ENCODE data around the gene GPR132.
"Not testable (repeated sequence)": the region's sequence is repeated elsewhere in the genome, so short reads cannot be mapped to it uniquely, and the experiment has no call there.

GPR132 gene

DNA sequence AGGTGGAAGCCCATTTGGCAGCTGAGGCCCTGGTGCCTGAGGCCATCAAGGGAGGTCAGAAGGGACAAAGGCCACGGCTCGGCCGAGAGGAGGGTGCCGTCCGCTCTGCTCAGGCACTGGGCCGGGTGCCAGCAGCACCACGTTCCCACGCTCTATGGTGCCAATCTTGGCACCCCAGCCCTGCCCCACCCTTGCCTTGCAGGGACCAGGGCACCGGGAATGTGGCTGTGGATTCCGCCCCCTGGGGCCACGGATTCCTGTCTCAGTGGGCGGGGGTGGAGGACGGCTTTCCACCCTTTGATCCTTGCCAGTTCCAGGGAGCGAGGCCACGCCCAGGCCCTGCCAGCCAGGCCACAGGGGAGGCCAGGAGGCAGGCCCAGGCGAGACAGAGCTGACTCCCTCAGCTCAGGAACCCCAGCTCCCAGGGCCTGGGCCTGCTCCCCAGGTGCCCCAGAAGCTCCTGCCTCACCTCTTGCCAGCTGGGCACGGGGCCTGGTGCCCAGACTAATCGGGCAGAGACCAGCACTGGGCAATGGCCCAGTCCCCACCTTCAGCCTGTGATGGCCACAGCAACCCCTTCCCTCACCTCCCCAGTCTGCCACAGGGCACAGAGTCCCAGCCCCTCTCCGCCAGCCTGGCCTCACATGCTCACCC is 26.4 kb upstream of the GPR132 start:
- DNase-seq (ENCODE audit: low read depth in 3 of 3) = no peak

DNA sequence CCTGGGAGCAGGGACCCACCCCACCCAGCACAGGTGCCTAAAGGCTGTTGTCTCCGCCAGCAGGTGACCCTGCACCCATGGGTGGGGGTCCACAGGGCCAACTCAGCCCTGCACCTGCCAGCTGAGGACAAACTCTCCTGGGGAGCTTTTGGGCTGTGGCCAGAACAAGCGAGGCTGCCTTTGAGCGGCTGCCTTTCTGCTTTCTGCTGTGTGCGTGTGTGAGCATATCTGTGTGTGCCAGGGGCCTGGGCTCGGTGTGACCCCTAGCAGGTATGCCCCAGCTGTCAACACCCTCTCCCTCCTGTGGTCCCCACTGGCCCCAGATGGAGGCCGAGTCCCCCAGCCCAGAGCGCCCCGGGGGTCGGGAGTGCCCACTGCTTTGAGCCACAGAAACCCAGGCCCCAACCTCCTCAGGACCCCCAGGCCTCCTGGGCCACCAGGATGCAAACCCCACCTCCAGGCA is 25.9 kb upstream of the GPR132 start:
- no peak for DNase-seq (ENCODE audit: low read depth in 3 of 3)

DNA sequence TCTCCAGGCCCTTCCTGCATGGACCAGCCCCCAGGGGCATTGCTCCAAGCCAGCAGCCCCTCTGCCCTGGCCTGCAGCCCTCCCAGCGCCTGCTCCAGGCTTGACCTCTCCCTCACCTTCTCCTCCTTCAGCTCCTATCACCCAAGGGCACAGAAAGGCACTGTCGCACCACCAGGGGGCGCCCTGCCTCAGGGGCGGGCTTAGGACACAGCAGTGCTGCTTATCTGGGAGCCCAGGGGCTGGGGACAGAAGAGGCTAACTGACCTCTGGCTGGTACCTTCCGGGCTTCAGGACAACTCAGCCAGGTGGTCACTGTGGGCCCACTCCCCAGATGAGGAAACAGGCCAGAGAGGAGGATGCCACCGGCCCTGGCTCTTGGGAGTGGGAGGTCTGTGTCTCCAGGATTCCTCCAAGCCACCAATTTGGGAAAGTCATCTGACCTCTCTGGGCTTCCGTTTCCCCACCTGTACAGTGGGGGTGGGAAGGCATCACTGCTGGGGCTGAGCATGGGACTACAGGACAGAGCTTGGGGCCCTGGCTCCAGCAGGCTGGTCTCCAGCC is 25.3 kb upstream of the GPR132 start:
- DNase-seq (ENCODE audit: low read depth in 3 of 3) = peak; percentile 67 to 88 (median 77)

DNA sequence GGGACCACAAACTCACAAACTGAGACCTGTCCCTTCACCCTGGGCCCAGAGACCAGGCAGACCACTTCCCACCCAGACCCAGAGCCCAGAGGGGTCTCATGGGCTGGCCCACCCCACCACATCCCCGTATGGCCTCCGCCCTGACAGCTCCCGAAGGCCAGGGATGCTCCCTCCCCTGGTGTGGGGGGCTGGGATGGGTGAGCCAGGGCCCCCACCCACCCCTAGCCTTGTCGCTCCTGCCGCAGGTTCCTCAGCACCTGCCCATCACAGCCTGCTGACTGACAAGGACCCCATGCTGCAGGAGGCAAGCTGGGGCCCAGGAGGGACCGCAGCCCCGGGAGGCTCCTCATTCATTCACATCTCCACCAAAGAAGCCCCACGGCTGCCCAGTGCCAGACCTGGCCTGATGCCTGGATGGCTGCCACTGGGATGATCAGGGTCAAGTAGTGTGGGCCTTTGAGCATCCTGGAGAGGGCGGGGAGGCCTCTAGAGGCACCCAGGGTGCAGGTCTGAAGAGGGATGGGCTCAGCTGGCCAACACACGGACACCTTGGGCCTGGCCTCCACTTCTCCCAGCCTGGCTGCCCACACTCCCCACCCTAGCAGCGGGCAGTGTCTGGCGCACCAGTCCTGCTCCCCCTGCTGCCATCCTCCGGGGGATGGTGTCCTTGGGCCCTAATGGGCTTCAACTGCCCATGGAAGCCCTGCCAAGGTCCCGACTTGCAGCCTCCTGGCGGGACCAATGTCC is 24.7 kb upstream of the GPR132 start:
- no peak for DNase-seq (ENCODE audit: low read depth in 3 of 3)

DNA sequence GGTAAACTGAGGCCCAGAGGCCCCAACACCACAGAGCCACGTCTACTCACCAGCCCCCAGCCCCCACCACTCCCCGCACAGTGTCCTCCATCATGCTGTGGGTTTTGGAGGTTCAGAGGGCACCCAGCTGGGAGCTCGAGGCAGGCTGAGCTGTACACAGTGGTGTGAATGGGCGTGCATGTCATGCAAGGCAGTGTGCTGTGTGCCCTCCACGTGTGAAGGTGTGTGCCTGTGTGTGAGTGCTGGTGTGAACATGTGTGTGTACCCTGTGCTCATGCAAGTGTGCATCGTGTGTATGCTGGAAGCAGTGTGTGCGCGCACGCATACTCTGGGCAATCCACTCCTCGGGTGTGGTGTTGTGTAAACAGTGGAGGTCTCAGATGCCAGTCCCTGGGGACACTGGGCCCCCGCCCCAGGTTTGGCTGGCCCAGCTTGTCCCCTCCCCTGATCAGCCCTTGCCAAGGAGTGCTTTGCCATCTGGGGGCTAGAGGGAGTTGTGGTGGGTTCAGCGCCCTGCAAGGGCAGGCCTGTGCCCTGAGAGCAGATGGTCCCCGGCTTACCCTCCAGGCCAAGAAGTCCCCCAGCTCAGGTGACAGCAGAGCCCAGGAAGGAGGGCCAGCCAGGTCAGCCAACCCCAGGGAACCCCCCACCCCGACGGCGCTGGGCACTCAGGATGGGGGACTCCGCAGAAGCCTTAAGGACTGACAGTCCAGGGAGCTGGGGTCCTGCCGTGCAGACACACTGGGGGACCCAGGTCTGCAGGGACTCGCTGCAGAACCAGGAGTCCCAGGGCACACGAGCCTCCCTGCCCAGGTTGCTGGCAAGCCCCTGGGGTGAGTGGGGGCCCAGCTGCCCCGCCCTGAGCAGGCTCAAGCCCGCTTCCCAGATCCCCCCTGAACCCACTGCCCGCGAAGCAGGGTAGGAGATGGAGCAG is 23.8 kb upstream of the GPR132 start:
- DNase-seq (ENCODE audit: low read depth in 3 of 3) = no peak

DNA sequence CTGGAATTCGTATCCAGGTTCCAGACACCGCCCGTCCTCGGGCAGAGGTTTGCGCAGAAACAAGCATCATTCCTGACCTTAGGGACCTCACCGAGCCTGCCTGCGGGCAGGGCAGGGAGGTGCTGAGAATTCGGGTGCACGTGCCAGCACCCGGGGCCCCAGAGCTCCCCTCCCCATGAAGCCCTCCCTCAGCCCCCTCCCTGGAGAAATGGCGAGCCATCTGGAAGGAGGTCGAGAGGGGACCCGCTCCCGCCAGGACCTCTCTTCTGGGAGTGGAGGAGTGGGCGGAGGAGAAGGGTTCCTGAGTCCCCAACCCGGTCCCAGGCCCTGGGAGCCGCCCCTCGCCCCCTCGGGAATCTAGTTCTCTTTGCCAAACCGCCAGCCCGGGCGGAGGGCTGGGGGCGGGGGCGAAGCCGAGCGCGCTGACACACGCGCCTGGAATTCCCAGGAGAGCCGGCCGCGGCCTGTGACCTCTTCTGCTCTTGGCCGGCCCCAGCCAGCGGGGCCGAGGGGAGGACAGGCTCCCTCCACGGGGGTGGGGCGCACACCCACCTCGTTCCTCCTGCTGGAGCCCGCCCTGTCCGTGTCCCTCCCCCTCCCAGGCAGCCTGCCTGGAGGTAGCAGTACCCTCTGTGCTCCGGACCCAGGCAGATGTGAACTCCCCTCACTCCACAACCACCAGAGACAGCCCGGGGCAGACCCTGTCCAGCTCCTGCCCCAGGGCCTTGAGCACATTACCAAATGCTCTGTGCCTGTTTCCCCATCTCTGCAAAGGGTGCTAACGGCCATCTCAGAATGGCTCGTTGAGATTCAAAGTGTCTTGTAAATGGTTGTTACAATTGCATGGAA is 23.0 kb upstream of the GPR132 start:
- DNase-seq (ENCODE audit: low read depth in 3 of 3) = no peak

DNA sequence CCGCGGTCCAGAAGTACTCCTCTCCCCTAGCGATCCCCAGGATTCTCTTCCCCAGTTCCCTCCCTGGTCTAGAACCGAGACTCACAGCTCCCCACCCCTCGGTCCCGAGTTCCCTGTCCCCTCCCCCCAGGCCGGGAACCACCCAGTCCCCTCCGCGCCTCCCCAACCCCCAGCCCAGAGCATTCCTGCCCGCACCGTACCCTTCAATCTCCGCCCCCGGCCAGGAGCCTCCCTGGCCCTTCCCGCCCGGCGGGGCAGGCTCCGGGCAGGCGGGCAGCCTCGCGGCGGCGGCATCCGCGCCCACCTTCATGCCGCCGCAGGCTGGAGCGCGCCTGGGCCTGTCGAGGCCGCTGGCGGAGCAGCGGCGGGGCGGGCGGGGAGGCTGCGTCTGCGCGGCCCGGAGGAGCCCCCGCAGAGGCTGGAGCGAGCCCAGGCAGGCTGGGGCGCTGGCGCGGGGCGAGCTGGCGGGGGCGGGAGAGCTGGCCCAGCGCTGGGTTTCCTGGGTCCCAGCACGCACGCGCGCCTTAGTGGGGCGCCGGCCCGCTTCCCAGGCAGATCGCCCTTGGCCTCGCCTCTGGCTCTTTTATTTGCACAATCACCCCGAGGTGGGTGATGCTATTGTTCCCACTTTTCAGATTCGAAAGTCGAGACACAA is 22.2 kb upstream of the GPR132 start:
- no peak for DNase-seq (ENCODE audit: low read depth in 3 of 3)

DNA sequence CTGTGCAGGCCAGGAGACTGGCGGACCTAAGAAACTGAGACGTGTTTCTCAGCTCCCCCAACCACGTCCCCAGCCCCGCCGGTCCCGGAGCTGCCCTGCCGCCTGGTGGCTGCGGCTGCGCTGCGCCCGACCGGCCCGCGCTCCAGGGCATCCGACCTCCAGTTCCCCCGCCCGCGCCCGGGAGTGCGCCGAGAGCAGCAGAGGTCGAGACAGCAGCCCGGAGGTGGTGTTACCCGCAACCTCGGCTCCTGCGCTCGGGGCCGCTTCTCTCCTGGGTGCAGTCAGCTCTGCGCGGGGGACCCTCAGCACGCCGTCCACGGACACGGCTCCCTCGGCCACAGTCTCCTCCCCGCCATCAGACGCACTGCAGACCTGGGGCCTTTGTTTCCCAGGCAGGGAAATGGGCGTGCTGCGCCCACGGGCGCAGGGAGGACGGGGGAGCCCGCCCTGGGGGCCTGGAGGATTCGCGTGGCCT is 21.6 kb upstream of the GPR132 start:
- DNase-seq (ENCODE audit: low read depth in 3 of 3) = peak; percentile 72 to 74 (median 73)

DNA sequence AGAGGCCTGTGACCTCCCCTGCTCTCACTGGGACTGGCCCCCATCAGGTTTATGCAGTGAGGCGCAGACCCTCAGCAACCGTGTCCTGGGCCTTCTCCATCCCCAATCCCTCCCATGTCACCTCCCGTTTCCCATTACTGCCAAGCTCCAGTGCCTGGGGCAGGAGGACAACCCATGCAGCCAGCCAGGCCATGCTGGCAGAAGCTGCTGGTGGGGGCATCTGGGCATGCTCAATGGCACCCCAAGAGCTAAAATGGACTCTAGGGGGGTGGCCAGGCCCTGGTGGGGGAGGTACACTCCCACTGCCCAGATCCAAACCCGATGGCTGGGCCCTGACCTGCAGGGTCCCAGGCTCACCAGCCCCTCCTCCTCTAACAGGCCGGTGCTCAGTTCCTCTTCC is 20.5 kb upstream of the GPR132 start:
- no peak for DNase-seq (ENCODE audit: low read depth in 3 of 3)

DNA sequence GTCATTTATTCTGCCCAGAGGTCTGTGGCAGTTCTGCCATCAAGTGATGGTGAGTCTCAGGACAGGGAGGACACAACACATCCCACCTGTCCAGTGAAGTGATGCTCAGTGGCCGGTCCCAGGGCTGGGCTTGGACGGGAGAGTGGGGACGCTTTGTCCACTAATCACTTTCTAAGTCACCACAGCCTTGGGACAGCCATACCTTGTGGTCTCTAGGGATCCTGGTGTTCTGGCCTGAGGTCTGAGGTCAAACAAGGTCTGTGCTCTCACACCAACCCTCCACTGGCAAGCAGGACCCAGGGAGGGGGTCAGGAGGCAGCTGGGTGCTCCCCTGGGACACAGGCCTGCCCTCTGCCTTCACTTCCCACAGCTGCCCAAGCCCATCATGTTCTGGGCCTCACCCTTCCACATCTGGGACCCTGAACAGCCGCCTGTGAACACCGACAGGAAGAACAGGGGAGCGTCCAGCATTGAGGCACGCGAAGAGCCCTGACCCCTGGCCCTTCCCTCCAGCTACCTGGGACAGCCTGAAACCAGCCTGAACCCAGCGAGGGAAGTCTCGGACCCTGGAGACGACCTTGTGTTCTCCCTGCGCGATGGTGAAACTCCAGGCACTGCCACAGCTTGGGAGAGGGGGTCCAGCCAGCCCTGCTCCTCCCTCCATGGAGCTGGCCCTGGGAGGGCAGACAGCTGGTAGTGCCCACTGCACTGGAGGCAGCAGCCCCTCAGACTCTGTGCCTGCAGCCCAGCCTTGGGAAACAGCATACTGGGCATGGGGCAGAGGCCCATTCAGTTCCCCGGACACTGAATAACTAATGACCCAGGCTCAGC is 19.7 kb upstream of the GPR132 start:
- DNase-seq (ENCODE audit: low read depth in 3 of 3) = no peak

DNA sequence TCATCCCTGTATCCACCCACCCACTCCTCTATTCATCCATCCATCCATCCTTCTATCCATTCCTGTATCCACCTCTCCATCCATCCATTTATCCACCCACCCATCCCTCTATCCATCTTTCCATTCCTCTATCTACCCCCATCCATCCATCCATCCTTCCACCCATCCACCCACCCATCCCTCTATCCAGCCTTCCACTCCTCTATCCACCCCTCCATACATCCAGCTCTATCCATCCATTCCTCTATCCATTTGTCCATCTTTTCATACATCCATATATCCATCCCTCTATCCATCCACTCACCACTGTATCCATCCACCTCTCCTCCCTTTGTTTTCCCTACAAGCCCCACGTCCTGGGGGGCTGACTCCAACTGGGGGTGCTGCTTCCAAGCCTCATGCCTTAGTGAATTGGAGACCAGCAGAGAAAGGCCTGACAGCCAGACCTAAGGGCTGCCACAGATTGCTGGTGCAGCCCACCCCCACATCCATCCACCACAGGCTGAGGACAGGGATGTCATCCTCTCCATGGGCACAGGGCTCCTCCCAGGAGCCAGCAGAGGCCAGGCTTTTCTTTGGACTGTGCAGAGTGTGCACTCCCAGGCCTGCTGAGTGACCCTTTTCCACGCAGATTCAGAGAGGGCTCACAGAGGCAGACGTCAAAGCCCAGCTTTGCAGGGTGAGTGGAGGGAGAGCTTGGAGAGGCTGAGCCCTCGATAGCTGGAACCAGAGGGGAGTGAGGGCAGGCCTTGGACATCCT is 18.9 kb upstream of the GPR132 start:
- no peak for DNase-seq (ENCODE audit: low read depth in 3 of 3)

DNA sequence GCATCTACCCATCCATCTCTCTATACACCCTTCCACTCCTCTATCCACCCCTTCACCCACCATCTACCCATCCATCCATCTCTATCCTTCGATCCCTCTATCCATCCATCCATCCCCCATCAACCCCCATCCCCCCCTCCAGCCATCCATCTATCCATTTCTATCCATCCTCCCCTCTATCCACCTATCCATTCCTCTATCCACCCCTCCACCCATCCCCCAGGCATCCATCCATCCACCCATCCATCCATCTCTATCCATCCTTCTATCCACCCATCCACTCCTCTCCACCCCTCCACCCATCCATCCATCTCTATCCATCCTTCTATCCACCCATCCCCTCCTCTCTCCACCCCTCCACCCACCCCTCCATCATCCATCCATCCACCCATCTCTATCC is 17.5 kb upstream of the GPR132 start:
- no peak for DNase-seq (ENCODE audit: low read depth in 3 of 3)

DNA sequence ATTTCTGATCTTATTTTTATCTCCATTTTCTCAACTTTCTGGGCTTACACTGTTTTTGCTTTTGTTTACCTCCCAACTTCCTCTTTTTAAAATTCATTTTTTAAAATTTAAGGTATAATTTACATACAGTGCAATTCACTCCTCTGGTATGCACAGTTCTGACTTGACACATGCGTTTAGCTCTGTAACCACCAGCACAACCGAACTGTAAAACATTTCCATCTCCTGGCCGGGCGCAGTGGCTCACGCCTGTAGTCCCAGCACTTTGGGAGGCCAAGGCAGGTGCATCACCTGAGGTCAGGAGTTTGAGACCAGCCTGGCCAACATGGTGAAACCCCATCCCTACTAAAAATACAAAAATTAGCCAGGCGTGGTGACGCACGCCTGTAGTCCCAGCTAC is 16.2 kb upstream of the GPR132 start:
- not testable (repeated sequence) for DNase-seq (ENCODE audit: low read depth in 3 of 3)

DNA sequence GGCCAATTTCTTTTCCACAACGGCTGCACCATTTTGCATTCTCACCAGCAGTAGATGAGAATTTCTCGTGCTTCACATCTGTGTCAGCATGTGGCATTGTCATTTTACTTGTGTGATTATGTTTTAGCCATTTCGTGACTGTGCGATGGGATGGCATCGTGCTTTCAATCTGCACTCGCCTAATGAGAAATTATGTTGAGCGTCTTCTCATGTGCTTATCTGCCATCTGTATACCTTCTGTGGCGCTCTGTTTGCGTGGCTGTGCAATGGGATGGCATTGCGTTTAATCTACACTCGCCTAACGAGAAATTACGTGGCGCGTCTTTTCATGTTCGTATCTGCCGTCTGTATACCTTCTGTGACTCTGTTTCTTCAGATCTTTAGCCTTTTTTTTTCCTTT is 14.9 kb upstream of the GPR132 start:
- DNase-seq (ENCODE audit: low read depth in 3 of 3) = no peak

DNA sequence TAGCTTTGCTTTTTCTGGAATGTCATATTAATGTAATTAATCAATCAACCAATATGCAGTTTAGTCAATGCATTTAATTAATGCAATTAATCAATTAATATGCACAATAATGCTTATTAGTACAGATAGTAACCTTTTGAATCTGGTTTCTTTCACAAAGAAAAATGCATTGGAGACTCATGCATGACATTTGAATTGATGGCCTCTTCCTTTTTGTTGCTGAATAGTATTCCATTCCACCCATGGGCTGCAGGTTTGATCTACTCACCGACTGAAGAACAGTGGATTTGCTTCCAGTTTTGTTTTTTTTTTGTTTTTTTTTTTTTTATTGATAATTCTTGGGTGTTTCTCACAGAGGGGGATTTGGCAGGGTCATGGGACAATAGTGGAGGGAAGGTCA is 13.1 kb upstream of the GPR132 start:
- DNase-seq (ENCODE audit: low read depth in 3 of 3) = no peak

DNA sequence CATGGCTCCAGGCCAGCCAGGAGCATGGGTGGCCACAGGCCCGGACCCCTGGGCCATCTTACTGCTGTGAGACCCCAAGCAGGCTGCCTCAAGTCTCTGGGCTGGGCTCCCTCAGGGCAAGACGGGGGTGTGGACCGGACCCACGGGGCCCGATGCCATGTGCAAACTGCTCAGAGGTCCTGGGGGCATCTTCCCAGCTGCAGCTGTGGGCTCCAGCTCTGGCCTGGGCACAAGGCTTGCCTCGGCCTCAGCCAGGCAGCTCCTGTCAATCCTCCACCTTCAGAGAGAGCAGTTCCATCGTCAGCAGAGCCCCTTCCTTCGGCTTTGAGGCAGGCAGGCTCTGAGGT is 12.4 kb upstream of the GPR132 start:
- DNase-seq (ENCODE audit: low read depth in 3 of 3) = no peak

DNA sequence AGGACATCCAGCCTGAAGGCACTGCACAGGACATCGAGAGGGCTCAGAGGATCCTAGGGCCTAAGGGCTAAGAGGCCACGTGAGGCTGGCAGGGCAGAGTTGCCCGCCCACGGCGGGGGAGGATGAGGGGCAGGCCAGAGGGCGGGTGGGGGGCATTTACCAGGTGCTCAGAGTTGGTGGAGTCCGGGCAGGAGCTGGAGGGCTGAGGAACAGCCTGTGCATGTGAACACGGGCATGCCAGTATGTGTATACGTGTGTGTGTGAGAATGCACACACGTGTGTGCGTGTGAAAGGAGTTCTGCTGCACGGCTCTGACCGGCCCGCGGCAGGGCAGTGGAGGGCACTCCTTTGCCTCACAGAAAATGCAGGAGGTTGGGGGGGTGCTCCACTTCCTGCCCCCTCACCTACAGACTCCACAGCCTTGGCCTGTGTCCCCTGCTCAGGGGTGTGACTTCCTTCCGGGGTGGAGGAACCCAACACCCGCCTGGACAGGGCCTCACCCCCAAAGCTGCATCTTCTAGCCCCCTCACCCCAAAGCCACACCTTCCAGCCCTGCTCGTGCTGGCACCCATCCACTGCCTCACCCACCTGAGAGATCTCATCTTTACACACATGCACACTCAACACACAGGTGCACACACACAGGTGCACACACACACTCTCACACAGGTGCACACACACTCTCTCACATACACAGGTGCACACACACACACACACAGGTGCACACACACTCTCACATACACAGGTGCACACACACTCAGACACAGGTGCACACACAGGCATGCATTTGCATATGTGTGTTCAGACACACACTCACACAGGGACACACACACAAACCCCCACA is 11.8 kb upstream of the GPR132 start:
- no peak for DNase-seq (ENCODE audit: low read depth in 3 of 3)

DNA sequence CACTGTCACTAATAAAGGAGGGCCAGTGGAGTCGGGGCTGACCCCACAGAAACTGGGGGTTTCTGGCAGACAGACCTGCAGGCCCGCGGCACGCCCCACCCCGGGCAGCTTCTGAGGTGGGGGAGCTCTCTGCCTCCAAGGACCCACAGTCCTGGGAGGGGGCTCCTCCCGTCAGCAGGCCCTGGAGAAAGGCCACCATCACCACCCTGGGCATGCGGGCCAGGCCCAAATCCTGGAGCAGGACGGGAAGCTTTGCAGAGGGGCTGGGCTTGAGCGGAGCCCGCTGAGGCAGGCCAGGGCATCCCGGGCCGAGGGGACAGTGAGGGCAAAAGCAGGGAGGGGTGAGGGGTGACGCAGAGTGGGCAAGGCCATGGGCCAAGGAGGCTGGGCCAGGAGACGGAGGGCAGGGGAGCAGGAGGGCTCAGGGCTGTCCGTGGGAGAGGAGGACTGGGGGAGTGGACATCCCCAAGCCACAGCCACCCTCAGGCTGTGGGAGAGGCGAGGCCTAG is 11.1 kb upstream of the GPR132 start:
- DNase-seq (ENCODE audit: low read depth in 3 of 3) = no peak
